ENCODE measurements around the gene CPLX4. TPM values are rescaled to one million over a fixed set of nuclear protein-coding genes. Genes with fewer than 3 reads are reported as not detected.

Gene CPLX4
- total RNA-seq, 1 donor from 2014 or later, result not detected

GRCh38 chr18:59357928-59358327, 39.5 kb upstream of the CPLX4 start:
- TF ChIP-seq, protein P1, sequence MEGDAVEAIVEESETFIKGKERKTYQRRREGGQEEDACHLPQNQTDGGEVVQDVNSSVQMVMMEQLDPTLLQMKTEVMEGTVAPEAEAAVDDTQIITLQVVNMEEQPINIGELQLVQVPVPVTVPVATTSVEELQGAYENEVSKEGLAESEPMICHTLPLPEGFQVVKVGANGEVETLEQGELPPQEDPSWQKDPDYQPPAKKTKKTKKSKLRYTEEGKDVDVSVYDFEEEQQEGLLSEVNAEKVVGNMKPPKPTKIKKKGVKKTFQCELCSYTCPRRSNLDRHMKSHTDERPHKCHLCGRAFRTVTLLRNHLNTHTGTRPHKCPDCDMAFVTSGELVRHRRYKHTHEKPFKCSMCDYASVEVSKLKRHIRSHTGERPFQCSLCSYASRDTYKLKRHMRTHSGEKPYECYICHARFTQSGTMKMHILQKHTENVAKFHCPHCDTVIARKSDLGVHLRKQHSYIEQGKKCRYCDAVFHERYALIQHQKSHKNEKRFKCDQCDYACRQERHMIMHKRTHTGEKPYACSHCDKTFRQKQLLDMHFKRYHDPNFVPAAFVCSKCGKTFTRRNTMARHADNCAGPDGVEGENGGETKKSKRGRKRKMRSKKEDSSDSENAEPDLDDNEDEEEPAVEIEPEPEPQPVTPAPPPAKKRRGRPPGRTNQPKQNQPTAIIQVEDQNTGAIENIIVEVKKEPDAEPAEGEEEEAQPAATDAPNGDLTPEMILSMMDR (conservative IDR thresholded peaks at IDR 0.05), result no peak
- H3K4me3 Mint-ChIP-seq, result peak overlapping the region; percentile 96
- H3K36me3 Mint-ChIP-seq, result peaks cover 15% of the 10 kb centered on the region
- H3K9me3 Mint-ChIP-seq, result no peaks in the 10 kb centered on the region
- no peak for DNase-seq (ENCODE audit: extremely low spot score, unreplicated experiment)
- H3K27ac Mint-ChIP-seq, result peak overlapping the region; percentile 96
- no peaks in the 10 kb centered on the region for H3K27me3 Mint-ChIP-seq
- peaks cover 18% of the 10 kb centered on the region for H3K4me1 Mint-ChIP-seq (ENCODE audit: unreplicated experiment)

GRCh38 chr18:59354731-59355130, 36.3 kb upstream of the CPLX4 start:
- no peaks in the 10 kb centered on the region for H3K27me3 Mint-ChIP-seq
- H3K9me3 Mint-ChIP-seq, result no peaks in the 10 kb centered on the region
- TF ChIP-seq, protein P1 (conservative IDR thresholded peaks at IDR 0.05), result no peak
- DNase-seq (ENCODE audit: extremely low spot score, unreplicated experiment), result no peak
- H3K27ac Mint-ChIP-seq, result no peak overlapping the region
- peaks cover 18% of the 10 kb centered on the region for H3K4me1 Mint-ChIP-seq (ENCODE audit: unreplicated experiment)
- H3K36me3 Mint-ChIP-seq, result peaks cover 40% of the 10 kb centered on the region
- no peak overlapping the region for H3K4me3 Mint-ChIP-seq

GRCh38 chr18:59353079-59353680, 34.7 kb upstream of the CPLX4 start:
- Mint-ChIP-seq H3K27me3 (no peaks in the 10 kb centered on the region), H3K9me3 (no peaks in the 10 kb centered on the region), H3K4me1 (ENCODE audit: unreplicated experiment) (peaks cover 18% of the 10 kb centered on the region), H3K27ac (no peak overlapping the region), H3K4me3 (no peak overlapping the region), H3K36me3 (peaks cover 56% of the 10 kb centered on the region)
- DNase-seq (ENCODE audit: extremely low spot score, unreplicated experiment), result no peak
- TF ChIP-seq, protein P1 (conservative IDR thresholded peaks at IDR 0.05), result no peak

DNA sequence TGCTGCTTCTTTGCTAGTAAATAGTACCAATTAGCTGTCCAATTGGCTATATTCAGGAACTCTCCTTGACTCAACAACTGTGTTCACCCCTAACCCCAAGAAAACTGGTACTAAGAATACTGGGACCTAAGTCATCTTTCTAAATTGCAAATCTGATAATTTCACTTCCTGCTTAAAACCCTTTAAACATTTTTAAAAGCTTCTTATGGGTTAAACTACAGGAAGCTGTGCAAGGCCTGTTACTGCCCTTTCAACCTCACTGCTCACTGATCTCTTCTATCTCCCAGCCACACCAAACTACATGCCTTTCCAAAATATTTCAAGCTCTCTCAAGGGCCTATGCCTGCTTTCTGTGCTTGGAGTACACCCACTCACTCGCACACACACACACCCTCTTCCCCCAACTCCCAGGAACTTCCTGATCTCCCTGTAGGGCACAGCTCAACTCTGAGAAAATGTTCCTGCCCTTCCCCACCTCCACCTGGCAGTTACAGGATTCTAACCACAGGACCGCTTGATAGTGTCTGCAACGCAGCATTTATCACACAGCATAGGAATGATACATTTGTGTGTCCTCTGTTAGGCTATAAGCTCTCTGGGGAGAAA, 33.9 kb upstream of the CPLX4 start:
- no peak for DNase-seq (ENCODE audit: extremely low spot score, unreplicated experiment)
- peaks cover 61% of the 10 kb centered on the region for H3K36me3 Mint-ChIP-seq
- no peaks in the 10 kb centered on the region for H3K9me3 Mint-ChIP-seq
- no peaks in the 10 kb centered on the region for H3K27me3 Mint-ChIP-seq
- no peak overlapping the region for H3K4me3 Mint-ChIP-seq
- H3K4me1 Mint-ChIP-seq (ENCODE audit: unreplicated experiment), result peaks cover 11% of the 10 kb centered on the region
- TF ChIP-seq, protein P1 (conservative IDR thresholded peaks at IDR 0.05), result no peak
- H3K27ac Mint-ChIP-seq, result no peak overlapping the region

DNA sequence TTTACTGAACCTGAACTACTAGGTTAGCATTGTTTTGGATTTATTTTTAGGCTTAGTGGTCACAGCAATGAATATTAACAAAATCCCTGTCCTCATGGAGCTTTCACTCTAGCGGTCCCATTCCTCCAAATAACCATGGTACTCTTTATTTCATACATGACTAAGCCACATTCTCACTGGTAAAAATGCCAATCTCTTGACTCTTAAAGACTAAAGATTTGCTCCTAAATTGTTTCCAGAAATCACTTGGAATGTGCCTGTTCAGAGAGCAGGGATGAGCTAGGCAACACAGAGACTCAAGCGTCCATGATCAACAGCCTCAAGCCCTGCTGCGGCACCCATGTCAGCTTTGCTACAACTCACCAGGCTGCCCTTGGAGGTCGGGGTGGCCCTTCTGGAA, 27.1 kb upstream of the CPLX4 start:
- H3K36me3 Mint-ChIP-seq, result peaks cover 79% of the 10 kb centered on the region
- peaks cover 34% of the 10 kb centered on the region for H3K9me3 Mint-ChIP-seq
- H3K27ac Mint-ChIP-seq, result no peak overlapping the region
- TF ChIP-seq, protein P1 (conservative IDR thresholded peaks at IDR 0.05), result no peak
- H3K4me1 Mint-ChIP-seq (ENCODE audit: unreplicated experiment), result no peaks in the 10 kb centered on the region
- no peaks in the 10 kb centered on the region for H3K27me3 Mint-ChIP-seq
- H3K4me3 Mint-ChIP-seq, result no peak overlapping the region
- DNase-seq (ENCODE audit: extremely low spot score, unreplicated experiment), result no peak

Measured in type B pancreatic cell (in vitro differentiated cells).